Measurements from ENCODE around the gene SLC28A3.
"Not testable (repeated sequence)": the region's sequence is repeated elsewhere in the genome, so short reads cannot be mapped to it uniquely, and the experiment has no call there.

SLC28A3 gene, protein sequence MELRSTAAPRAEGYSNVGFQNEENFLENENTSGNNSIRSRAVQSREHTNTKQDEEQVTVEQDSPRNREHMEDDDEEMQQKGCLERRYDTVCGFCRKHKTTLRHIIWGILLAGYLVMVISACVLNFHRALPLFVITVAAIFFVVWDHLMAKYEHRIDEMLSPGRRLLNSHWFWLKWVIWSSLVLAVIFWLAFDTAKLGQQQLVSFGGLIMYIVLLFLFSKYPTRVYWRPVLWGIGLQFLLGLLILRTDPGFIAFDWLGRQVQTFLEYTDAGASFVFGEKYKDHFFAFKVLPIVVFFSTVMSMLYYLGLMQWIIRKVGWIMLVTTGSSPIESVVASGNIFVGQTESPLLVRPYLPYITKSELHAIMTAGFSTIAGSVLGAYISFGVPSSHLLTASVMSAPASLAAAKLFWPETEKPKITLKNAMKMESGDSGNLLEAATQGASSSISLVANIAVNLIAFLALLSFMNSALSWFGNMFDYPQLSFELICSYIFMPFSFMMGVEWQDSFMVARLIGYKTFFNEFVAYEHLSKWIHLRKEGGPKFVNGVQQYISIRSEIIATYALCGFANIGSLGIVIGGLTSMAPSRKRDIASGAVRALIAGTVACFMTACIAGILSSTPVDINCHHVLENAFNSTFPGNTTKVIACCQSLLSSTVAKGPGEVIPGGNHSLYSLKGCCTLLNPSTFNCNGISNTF

GRCh38 chr9:84340535-84340934 is at the start of gene SLC28A3:
TSS of gene SLC28A3 (minus strand) at chr9:84340758. CDS start at chr9:84340633, 125 bp downstream.
- in situ Hi-C loops (cut with HindIII; ENCODE audit: low sequenced_read_pairs), result no loop called here

- in situ Hi-C loops (cut with HindIII; ENCODE audit: low sequenced_read_pairs), result not testable (repeated sequence)
Measured at GRCh38 chr9:84390254-84390653, 49.7 kb upstream of the SLC28A3 start.

- in situ Hi-C loops (cut with HindIII; ENCODE audit: low sequenced_read_pairs), result no loop called here
Measured at GRCh38 chr9:84387821-84388220, 47.3 kb upstream of the SLC28A3 start.

DNA sequence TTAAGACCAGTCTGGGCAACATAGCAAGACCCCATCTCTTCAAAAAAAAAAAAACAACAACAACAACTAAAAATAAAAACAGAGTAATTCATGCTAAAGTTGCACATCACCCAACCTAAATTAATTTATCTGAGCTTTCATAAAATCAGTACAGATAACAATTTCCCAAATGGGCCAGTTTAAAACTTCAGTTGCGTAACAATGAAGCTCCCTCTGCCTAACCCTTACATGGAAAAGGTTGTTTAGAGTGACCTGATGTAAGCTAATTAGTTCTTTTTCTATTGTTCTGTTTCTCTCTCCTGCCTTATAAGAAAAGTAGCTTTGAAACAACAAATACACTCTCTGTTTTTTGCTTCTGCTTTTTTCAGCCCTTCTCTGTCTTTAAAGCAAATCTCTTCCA is 46.2 kb upstream of the SLC28A3 start:
- in situ Hi-C loops (cut with HindIII; ENCODE audit: low sequenced_read_pairs), result no loop called here

DNA sequence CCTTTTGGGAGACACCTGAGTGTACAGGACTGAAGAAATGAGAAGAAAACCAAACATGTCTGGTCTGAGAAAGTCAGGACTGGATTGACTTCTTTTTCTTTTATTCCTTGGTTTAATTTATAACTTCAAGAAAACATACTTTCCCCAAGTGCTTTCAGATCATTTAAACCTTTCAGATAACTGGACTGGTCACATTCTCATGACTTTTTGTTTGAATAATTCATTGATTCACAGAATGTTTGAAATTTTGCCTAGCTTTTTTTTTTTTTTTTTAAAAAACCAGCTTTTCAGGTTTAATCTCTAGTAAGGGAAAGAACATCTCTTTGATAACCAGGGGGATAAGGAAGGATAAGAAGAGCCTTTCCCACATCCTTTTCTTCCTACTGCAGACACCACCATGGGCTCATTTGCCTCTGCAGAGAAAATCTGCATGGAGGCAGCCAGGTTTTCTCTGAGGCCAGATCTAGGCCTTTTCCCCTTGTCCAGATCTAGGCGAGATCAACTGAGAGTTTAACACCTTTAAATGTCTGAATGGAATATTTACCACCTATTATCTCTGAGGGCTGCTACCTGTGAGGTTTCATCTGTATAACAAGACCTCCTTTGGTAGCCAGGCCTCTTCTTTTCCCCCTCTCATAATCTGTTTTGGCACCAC is 45.0 kb upstream of the SLC28A3 start:
- in situ Hi-C loops (cut with HindIII; ENCODE audit: low sequenced_read_pairs), result no loop called here

DNA sequence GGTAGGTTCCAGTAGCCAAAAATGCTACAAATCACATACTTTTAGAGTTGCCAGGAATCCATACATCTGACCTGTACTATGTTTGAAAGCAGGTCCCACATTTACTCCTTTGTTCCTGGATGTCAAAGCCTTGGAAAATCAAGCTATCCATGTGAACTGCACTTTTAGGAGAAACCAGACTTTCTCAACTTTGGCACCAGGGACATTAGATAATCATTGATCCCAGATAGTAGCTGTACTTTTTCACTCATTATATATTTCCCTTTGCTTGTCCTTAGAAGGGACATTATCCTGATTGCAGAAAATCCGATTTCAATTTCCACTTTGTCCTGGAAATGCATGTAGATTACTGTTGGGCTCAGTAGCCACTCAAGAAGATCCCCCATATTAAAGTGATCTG is 44.1 kb upstream of the SLC28A3 start:
- in situ Hi-C loops (cut with HindIII; ENCODE audit: low sequenced_read_pairs), result no loop called here

GRCh38 chr9:84383178-84383577 is 42.6 kb upstream of the SLC28A3 start:
- in situ Hi-C loops (cut with HindIII; ENCODE audit: low sequenced_read_pairs), result no loop called here

DNA sequence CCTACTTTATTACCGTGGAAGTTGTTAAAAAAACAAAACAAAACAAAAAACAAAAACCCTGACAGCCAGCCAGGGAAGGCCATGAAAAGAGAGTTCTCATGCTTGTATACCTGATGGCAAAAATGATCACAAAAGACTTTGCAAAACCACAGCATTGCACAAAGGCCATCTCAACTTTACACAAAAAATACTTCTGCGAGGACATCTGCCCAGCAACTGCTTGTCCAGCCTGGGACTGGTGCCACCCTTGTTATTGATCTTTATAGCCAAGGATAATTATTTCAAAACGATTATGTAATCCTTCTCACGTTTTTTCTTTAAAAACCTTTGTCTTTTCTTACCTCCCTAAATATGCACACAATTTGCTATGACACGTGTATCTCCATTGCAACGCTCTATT is 42.2 kb upstream of the SLC28A3 start:
- in situ Hi-C loops (cut with HindIII; ENCODE audit: low sequenced_read_pairs), result no loop called here

DNA sequence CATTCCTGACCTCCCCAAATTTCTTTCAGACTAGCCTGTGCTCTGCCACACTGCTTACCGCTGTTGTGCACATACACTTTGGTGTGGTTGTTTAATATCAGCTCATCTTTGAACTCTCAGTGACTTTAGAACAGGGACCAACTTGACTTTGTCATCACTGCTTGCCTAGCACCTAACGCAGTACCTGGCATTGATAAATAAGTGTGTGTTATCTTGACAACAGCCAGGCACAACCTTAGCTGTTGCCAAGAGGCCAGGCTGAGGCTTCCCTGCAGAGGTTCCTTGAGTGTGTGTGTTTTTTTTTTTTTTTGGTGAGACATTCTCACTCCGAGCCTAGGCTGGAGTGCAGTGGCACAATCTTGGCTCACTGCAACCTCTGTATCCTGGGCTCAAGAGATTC is 41.0 kb upstream of the SLC28A3 start:
- in situ Hi-C loops (cut with HindIII; ENCODE audit: low sequenced_read_pairs), result no loop called here

GRCh38 chr9:84379740-84380139 is 39.2 kb upstream of the SLC28A3 start:
- in situ Hi-C loops (cut with HindIII; ENCODE audit: low sequenced_read_pairs), result no loop called here

- in situ Hi-C loops (cut with HindIII; ENCODE audit: low sequenced_read_pairs), result no loop called here
Measured at GRCh38 chr9:84375954-84376353, 35.4 kb upstream of the SLC28A3 start.

- in situ Hi-C loops (cut with HindIII; ENCODE audit: low sequenced_read_pairs), result no loop called here
Measured at GRCh38 chr9:84374516-84374915, 34.0 kb upstream of the SLC28A3 start.

- in situ Hi-C loops (cut with HindIII; ENCODE audit: low sequenced_read_pairs), result no loop called here
Measured at GRCh38 chr9:84374013-84374412, 33.5 kb upstream of the SLC28A3 start.

DNA sequence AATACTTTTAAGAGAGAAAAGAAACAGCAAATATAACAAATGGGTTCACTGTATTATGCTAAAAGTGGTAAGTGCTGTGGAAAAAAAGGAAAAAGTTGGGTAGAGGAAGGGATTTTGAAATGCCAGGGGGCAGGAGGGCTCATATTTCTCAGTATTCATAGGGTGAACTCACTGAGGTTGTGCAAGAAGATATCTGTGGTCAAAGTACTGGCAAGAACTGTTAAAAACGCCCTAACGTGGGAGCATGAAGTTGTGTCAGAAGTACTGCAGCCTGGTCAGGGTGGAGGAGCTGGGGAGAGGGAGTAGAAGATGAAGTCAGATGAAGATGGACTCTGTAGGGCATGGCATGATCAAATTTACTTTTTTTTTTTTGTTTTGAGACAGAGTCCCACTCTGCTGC is 31.2 kb upstream of the SLC28A3 start:
- in situ Hi-C loops (cut with HindIII; ENCODE audit: low sequenced_read_pairs), result no loop called here

DNA sequence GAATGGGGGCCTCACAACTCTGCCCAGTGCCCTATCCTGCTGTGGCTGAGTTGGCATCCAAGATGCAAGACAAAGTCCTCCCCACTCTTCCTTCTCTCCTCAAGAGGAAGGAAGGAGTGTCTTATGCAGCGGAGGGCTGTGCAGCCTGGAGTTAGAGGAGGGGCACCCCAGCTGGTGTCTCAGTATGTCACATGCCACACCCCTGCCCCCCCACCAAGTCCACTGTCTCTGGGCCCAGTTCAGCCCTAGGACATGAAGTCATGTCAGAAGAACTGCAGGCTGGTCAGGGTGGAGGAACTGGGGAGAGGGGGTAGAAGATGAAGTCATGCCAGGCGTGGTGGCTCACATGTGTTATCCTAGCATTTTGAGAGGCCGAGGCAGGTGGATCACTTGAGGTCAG is 28.0 kb upstream of the SLC28A3 start:
- in situ Hi-C loops (cut with HindIII; ENCODE audit: low sequenced_read_pairs), result no loop called here

DNA sequence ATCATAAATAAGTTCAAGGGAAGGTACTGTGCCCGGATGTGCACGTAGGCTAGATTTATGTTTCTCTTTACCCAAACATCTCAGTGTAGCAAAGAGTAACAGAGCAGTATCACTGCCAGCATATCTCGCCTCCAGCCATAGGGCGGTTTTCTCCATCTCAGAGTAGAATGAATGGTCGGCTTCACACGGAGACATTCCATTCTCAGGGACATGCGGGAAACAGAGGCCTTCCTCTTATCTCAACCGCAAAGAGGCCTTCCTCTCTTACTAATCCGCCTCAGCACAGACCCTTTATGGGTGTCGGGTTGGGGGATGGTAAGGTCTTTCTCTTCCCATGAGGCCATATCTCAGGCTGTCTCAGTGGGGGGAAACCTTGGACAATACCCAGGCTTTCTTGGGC is 27.2 kb upstream of the SLC28A3 start:
- in situ Hi-C loops (cut with HindIII; ENCODE audit: low sequenced_read_pairs), result not testable (repeated sequence)

- in situ Hi-C loops (cut with HindIII; ENCODE audit: low sequenced_read_pairs), result no loop called here
Measured at GRCh38 chr9:84366683-84367082, 26.1 kb upstream of the SLC28A3 start.

DNA sequence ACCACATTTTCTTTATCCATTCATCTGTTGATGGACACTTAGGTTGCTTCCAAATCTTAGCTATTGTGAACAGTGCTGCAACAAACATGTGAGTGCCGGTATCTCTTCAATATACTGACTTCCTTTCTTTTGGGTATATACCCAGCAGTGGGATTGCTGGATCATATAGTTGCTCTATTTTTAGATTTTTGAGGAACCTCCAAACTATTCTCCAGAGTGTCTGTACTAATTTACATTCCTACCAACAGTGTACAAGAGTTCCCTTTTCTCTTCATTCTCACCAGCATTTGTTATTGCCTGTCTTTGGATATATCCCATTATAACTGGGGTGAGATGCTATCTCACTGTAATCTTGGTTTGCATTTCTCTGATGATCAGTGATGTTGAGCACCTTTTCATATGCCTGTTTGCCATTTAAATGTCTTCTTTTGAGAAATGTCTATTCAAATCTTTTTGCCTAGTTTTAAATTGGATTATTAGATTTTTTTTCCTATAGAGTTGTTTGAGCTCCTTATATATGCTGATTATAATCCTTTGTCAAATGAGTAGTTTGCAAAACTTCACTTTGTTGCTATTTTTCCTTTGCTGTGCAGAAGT is 24.4 kb upstream of the SLC28A3 start:
- in situ Hi-C loops (cut with HindIII; ENCODE audit: low sequenced_read_pairs), result not testable (repeated sequence)

DNA sequence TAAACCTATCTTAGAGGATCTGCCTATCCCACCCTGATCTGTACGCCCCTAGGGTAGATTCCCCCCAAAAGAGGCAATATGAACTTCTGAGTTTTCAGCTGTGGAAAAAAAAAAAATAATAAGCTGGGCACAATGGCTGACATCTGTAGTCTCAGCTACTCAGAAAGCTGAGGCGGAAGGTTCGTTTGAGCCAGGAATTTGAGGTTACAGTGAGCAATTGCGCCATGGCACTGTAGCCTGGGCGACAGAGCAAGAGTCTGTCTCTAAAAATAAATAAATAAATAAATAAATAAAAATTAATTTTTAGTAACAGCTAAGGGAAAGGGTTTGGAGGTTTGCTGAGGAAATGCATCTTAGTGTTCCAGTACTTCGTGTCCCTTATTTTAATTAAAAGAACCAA is 21.1 kb upstream of the SLC28A3 start:
- in situ Hi-C loops (cut with HindIII; ENCODE audit: low sequenced_read_pairs), result no loop called here

GRCh38 chr9:84357275-84357674 is 16.7 kb upstream of the SLC28A3 start:
- in situ Hi-C loops (cut with HindIII; ENCODE audit: low sequenced_read_pairs), result no loop called here

- in situ Hi-C loops (cut with HindIII; ENCODE audit: low sequenced_read_pairs), result no loop called here
Measured at GRCh38 chr9:84354035-84354434, 13.5 kb upstream of the SLC28A3 start.
